ENCODE measurements around the gene KCNA5. TPM values are rescaled to one million over a fixed set of nuclear protein-coding genes. Genes with fewer than 3 reads are reported as not detected.

KCNA5 gene
- total and polyA plus RNA-seq, 9 of the 15 experiments (the other 6 are each of a cell fraction or from before 2014, with no cell fraction given): not detected

- DNase-seq (ENCODE audit: extremely low read depth in 1 of 4, low spot score in 3 of 4) (no peak), ATAC-seq (no peak), FAIRE-seq (no peak)
- no peaks in the 10 kb centered on the region for H3K36me3 ChIP-seq (ENCODE audit: control insufficient read depth, insufficient read depth, low read length)
- no peaks in the 10 kb centered on the region for H3K79me2 ChIP-seq (ENCODE audit: control insufficient read depth, insufficient read depth, low read length)
- WGBS (ENCODE audit: insufficient coverage, low coverage, missing lambda C conversion rate): 0% methylated on average over 7 of the region's 8 CpGs
- BruUV-seq (replicated peaks): no TSS peak
- H4K20me1 ChIP-seq (replicated peaks; ENCODE audit: control insufficient read depth, insufficient read depth, low read length): no peaks in the 10 kb centered on the region
- no peak overlapping the region for H3K4me3 ChIP-seq
- intact Hi-C loops (cut with micrococcal nuclease): no loop called here
- CTCF ChIA-PET (ENCODE audit: low intra/inter-chr PET ratio): no interaction called here
- in situ Hi-C loops (cut with MboI): loop anchor here (10.0 kb wide), 1 partner anchor 126 kb away; no protein-coding TSS in a partner anchor
- H3K9me1 ChIP-seq (ENCODE audit: control insufficient read depth, insufficient read depth, low read length): no peaks in the 10 kb centered on the region
- no peak overlapping the region for H3K27ac ChIP-seq (ENCODE audit: extremely low read depth, low read depth, low read length)
- POLR2A ChIA-PET: no interaction called here
- H3K9ac ChIP-seq (ENCODE audit: insufficient read depth in 1 of 2, low read depth in 2 of 2, low read length in 2 of 2): no peak overlapping the region
- no peaks in the 10 kb centered on the region for H3K27me3 ChIP-seq (ENCODE audit: control insufficient read depth in 2 of 2, insufficient read depth in 2 of 2, low read length in 2 of 2)
- no peaks in the 10 kb centered on the region for H3K9me3 ChIP-seq (replicated peaks; ENCODE audit: control insufficient read depth, insufficient read depth, low read depth, low read length)
- no peaks in the 10 kb centered on the region for H3K4me1 ChIP-seq (replicated peaks in 1 of 2; ENCODE audit: control insufficient read depth in 2 of 2, insufficient read depth in 2 of 2, low read length in 2 of 2)
- no peak overlapping the region for H3K4me2 ChIP-seq (ENCODE audit: insufficient read depth, low read length)
- H2AFZ ChIP-seq (ENCODE audit: low read depth, low read length): no peak overlapping the region
- no peak for TF ChIP-seq ZBED1 (IDR thresholded peaks at IDR 0.05)
- no peak for TF ChIP-seq MECOM (CRISPR knock-in tag; IDR thresholded peaks at IDR 0.05)
- TF ChIP-seq KAT8 (IDR thresholded peaks at IDR 0.05; ENCODE audit: low read depth): no peak
- TF ChIP-seq NR2C1 (IDR thresholded peaks at IDR 0.05): no peak
- TF ChIP-seq NR2C1 (tag; IDR thresholded peaks at IDR 0.05): no peak
- TF ChIP-seq ZNF398 (CRISPR knock-in tag; IDR thresholded peaks at IDR 0.05): no peak
- no peak for TF ChIP-seq ARID2 (IDR thresholded peaks at IDR 0.05)
- TF ChIP-seq ZNF518B (CRISPR knock-in tag; IDR thresholded peaks at IDR 0.05): no peak
- TF ChIP-seq ZNF318 (IDR thresholded peaks at IDR 0.05; ENCODE audit: borderline replicate concordance in 1 of 2, low read depth in 1 of 2): no peak
Observed at GRCh38 chr12:5000658-5001385, 42.9 kb upstream of the KCNA5 start.
